HG03565 (cell line): ENCODE results near the gene ANKRD55.
"Not testable (repeated sequence)": the region's sequence is repeated elsewhere in the genome, so short reads cannot be mapped to it uniquely, and the experiment has no call there.

Experiments used
- ATAC-seq: cut with Tn5 transposase; IDR thresholded peaks from one replicate; pipeline ENCODE4 v1.9.1; 2021; ENCODE audit warnings: mild to moderate bottlenecking, moderate library complexity; ENCODE audit not compliant: unreplicated experiment

The ANKRD55 gene

GRCh38 chr5:56147659-56148230 lies 85.4 kb downstream of the ANKRD55 start:
- no peak for ATAC-seq

GRCh38 chr5:56147106-56147505 lies 86.0 kb downstream of the ANKRD55 start:
- ATAC-seq, result no peak

DNA sequence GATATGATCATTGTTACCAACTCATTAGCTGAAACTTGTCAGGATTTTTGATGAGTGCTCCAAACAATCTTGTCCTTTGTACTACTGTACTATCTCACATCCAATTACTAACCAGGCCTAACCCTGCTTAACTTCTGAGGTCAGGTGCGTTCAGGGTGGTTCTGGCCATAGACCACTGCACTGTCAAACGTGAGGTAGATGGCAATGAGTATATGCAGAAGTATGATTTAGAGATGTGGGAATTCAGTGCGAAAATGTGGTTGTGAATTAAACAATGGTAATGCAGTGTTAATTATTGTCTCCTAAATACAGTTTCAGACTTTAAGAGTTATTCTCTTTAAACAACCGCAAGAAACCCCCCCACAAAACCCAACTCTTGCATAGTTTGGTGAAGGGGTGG lies 86.5 kb downstream of the ANKRD55 start:
- ATAC-seq, result no peak

- ATAC-seq, result no peak
These were observed 87.6 kb downstream of the ANKRD55 start for GRCh38 chr5:56145511-56145910.

GRCh38 chr5:56145106-56145505 lies 88.0 kb downstream of the ANKRD55 start:
- no peak for ATAC-seq

- ATAC-seq, result no peak
These were observed 88.9 kb downstream of the ANKRD55 start for GRCh38 chr5:56144211-56144610.

- no peak for ATAC-seq
These were observed 89.8 kb downstream of the ANKRD55 start for GRCh38 chr5:56143373-56143714.

- ATAC-seq, result peak; percentile 69
These were observed 90.3 kb downstream of the ANKRD55 start for GRCh38 chr5:56142614-56143372.

DNA sequence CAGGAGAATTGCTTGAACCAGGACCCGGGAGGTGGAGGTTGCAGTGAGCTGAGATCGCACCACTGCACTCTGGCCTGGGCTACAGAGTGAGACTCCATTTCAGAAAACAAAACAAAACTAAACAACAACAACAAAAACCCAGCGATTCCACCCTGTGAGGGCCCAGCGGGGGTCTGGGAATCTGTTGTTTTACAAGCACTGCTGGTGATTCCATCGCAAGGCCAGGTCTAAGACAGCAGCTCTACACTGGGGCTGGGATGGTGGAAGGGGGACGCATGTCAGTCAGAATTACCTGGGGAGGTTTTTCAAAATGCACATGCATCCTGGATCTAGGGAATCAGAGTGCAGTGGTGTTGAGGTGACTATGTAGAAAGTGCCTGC lies 90.9 kb downstream of the ANKRD55 start:
- no peak for ATAC-seq

DNA sequence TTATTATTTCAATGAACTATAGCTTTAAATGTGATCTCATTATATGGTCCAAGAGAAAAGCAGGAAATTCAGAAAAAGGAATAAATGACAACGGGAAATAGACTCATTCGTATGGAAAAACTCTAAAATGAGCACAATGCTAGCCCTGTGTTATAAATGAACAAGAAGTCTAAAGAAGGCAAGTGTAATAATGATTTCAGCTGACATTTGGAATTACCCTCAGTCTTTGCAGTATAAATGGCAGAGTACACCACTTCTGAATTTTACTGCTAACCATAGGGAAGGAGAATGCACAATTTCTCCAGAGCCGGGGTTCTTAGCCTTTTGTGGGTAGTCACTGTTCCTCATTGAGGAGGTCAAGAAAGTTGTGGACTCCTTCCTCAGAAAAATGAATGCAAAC lies 93.1 kb downstream of the ANKRD55 start:
- ATAC-seq, result no peak

- no peak for ATAC-seq
These were observed 102.5 kb downstream of the ANKRD55 start for GRCh38 chr5:56130664-56131063.

GRCh38 chr5:56129288-56129687 lies 103.8 kb downstream of the ANKRD55 start:
- ATAC-seq, result no peak

GRCh38 chr5:56128113-56128512 lies 105.0 kb downstream of the ANKRD55 start:
- no peak for ATAC-seq

DNA sequence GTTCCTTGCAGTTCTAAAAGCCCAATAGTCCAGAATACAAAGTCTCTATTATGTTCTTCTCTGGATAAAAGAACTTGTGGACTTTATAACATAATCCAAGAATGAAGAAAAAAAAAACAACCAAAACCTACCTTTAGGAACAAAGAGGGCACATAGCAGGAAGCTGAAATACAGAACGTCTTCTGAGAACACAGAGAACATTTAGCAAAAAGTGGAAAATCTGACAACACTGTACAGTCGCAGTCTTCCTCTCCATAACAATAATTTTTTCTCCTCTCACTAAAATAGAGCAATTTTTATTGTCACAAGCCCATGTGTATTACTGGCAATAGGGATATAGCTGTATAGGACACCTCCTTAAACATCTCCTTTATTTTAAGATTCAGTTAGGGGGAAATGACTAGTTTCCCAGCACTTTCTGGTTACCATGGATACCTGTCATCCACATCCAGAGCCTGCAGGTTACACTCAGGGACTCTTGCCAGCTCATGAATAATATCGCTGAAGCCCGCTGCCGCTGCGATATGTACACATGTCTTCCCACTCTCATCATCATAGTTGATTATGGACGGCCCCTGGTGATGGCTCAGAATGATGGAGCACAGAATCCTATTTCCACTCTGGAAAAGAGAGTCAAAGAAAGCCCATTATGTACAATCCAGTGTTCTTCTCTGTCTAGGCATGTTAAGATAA lies 106.5 kb downstream of the ANKRD55 start:
- ATAC-seq, result no peak

DNA sequence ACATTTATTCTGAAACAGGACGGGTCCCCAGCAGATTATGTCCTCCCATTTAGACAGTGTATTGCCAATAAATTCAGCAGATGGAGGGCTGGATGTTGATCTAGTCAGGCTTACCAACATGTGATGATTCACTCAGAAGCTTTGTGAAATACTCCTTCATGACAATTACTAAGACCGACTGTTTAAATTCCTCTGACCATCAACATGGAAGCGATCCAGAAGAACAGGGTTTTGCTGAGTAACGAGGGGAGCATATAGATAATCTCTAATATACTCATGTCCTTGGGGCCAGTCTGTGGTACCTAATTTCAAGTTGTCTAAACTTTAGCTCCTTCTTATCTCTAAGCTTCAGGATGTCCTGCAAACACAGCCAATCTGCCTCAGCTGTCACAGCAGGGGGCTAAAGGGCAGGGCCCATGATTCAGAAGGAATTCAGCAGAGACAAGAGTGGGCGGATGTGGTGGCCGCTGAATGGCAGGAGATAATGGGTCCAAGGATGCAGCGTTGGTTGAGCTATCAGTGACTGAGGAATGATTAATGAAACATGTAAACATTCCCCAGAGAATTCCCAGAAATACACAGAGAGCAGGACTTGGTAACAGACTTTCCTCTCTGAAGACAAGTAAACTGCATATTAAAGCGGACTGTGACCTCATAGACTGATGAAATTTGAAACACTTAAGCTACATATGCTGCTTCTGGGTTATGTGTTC lies 109.4 kb downstream of the ANKRD55 start:
- ATAC-seq, result no peak

- ATAC-seq, result not testable (repeated sequence)
These were observed 110.7 kb downstream of the ANKRD55 start for GRCh38 chr5:56122360-56122985.

- ATAC-seq, result no peak
These were observed 114.1 kb downstream of the ANKRD55 start for GRCh38 chr5:56119050-56119449.

GRCh38 chr5:56116599-56117141 lies 116.5 kb downstream of the ANKRD55 start:
- ATAC-seq, result no peak

DNA sequence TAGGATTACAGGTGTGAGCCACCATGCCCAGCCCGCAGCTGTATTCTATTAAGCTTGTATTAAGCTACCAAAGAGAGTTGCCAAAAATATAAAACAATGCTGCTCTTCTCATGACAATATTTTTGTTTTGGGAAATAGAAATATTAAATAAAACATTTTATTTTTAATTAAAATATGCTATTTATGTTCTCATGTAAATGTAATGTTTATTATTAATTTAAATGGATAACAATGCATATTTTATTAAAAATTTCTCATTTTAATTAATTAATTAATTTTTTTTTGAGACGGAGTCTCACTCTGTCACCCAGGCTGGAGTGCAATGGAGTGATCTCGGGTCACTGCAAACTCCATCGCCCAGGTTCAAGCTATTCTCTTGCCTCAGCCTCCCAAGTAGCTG lies 117.5 kb downstream of the ANKRD55 start:
- ATAC-seq, result no peak

DNA sequence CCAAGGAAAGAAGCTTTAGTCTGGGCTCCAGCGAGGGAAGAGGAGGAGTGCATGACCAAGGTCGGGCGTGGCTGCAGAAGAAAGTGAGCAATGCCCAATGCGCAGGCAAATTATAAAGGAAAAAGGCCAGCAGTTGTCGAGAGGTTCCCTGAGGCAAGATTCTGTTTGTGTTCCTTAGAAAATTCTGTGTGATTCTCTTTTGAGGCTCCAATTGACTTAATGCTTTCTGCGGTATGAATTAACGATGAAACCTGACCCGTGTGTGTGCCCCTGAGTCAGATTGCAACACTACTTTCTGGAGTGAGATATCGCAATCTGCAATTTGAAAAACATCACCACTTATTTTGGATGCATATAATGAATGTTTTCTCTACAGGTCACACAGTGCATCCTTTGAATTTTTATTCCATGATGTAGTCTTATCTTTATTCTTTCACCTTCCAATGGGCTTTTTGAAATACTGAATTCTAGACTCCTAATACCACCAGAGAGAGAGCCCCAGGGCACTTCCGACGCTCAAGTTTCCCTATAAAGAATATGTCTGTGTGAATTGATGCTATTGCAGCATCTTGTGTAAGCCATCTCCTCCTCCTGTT lies 120.5 kb downstream of the ANKRD55 start:
- no peak for ATAC-seq

DNA sequence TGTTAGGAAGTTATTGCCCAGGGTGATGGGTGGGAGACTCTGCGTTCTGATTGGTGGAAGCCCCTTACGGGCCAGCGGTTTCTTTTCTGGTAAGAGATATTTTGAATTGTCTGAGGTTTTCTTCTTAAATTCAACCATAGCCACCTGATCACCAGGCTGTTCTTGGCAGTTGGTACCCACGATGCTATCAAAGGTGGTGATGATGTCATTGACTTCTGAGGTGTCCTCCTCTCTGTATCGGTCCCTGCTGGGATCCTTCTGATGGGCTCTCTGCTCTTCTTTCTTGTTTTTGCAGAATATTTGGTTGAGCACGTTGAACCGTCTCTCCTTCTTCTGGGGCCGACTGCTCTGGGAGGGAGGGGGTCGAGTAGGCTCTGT lies 121.7 kb downstream of the ANKRD55 start:
- ATAC-seq, result no peak
